ENCODE data around the gene AIF1L.

AIF1L gene

DNA sequence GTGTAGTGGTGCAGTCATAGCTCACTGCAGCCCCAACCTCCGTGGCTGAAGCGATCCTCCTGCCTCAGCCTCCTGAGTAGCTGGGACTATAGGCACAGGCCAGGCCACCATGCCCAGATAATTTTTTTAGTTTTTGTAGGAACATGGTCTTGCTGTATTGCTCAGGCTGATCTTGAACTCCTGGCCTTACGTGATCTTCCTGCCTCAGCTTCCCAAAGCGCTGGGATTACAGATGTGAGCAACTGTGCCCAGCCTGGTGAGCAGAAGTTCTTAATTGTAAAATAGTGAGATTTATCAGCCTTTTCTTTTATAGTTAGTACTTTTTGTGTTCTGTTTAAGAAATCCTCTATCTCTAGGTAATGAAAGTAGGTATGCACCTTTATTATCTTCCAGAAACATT lies 71.6 kb downstream of the AIF1L start:
- DNase-seq (ENCODE audit: low read depth) = no peak

- no peak for DNase-seq (ENCODE audit: low read depth)
Measured at GRCh38 chr9:131169563-131170240, 73.4 kb downstream of the AIF1L start.
